Activated CD8-positive, alpha-beta memory T cell treated with anti-CD3 and anti-CD28 coated beads, Interleukin-2, amount 50 U/mL, for 48 hours (primary cell): Measurements from ENCODE around the gene SLC22A6.
"Not testable (repeated sequence)": the region's sequence is repeated elsewhere in the genome, so short reads cannot be mapped to it uniquely, and the experiment has no call there.

Experiments
- DNase-seq: peaks from one replicate; pipeline ENCODE4 v3.0.0-alpha.2; 2020

The SLC22A6 gene

GRCh38 chr11:62983536-62984199, 1.1 kb downstream of the SLC22A6 start:
- no peak for DNase-seq

GRCh38 chr11:62981743-62982142, 3.0 kb downstream of the SLC22A6 start:
- DNase-seq: no peak

DNA sequence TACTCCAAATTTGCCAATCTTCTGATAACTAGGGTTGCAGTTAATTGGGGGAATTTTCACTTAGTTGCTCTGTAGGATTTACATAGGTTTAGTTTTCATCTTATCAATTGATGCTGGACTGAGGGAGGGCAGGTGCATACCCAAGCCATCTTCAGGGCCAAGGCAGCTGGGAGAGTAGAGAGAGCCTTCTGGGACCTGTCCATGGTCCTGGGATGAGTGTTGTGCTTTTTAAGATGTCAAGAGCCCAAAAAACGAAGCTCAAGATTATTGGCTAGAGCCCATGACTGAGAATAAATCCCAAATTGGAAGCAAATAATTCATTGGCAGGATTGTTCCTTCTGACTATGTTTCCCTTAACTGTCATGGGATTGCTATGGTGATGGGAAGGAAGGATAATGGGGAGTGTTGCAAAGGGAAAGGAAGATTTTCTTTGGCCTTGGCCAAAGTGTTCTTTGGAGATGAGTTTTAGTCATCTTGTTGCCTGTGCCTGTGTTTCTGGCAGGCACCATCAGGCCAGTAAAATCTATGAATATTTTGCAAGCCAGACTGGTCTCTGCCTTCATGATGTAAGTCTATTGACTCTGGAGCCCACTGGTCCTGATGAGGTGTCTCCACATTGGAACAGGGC, 4.5 kb downstream of the SLC22A6 start:
- DNase-seq: no peak

DNA sequence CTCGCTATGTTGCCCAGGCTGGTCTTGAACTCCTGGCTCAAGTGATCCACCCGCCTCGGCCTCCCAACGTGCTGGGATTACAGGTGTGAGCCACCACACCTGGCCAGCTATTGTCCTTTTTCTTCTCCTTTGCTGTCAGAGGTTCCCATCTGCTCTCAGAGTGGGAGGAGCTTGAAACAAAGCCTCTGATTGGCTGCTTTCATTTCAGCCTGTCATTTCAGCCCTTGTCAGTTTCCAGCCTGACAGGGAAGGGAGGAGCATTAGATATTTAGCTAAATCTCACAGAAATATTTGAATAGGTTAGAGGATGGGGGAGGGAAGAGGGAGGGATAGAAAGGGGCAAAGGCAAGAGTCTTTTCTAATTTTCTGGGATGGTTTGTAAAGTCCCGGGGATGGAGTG, 8.7 kb downstream of the SLC22A6 start:
- DNase-seq: no peak

DNA sequence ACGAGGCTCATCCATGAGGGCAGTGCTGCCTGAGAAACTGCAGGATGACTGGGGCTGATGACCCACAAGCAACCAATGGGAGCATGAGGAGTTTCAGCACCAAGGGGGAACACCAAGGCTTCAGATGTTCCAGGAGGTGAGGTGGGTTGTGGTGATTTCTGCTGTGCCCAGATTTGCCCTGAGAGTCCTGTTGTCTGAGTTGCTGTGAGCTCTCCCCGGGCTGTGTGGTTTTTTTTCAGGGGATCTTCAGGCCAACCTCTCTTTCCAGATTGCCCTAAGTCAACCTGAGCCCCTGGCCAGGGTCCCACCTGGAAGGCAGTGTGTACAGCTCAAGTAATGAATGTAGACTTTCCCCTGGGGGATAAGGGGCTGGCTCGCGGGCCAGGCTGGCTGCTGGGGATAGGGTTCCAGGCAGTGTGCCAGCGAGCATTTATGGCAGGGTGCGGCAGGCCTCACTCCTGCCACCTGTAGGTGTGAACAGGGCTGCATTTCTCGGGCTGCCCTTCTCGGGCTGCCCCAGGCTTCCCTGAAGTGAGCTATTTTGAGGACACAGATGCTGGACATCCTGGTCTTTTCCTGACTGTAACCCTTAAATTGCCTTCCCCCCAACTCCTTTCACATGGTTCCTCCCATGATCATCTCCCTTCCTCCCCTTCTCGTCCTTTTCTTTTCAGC, 9.8 kb downstream of the SLC22A6 start:
- peak; percentile 57 for DNase-seq

GRCh38 chr11:62965574-62965973, 19.2 kb downstream of the SLC22A6 start:
- DNase-seq: no peak

- no peak for DNase-seq
Observed at GRCh38 chr11:62962391-62962790, 22.4 kb downstream of the SLC22A6 start.

DNA sequence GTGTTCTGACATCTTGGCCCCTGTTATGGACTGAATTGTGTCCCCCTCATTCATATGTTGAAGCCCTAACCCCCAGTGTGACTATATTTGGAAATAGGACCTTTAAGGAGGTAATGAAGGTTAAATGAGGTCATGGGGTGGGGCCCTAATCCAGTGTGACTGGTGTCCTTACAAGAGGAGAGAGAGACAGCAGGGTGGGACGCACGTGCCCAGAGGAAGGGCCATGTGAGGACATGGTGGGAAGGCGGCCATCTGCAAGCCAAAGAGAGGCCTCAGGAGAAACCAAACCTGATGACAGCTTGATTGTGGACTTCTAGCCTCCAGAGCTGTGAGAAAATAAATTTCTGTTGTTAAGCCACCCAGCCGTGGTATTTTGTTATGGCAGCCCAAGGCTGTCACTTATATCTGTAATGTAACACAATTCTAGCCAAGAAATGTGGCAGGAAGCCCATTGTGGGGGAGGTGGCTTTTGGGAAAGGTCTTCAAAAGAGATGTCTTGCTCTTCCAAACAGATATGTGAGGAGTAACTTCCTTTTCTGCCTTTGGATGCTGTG, 23.7 kb downstream of the SLC22A6 start:
- peak; percentile 12 for DNase-seq

GRCh38 chr11:62959422-62959980, 25.3 kb downstream of the SLC22A6 start:
- DNase-seq: no peak

DNA sequence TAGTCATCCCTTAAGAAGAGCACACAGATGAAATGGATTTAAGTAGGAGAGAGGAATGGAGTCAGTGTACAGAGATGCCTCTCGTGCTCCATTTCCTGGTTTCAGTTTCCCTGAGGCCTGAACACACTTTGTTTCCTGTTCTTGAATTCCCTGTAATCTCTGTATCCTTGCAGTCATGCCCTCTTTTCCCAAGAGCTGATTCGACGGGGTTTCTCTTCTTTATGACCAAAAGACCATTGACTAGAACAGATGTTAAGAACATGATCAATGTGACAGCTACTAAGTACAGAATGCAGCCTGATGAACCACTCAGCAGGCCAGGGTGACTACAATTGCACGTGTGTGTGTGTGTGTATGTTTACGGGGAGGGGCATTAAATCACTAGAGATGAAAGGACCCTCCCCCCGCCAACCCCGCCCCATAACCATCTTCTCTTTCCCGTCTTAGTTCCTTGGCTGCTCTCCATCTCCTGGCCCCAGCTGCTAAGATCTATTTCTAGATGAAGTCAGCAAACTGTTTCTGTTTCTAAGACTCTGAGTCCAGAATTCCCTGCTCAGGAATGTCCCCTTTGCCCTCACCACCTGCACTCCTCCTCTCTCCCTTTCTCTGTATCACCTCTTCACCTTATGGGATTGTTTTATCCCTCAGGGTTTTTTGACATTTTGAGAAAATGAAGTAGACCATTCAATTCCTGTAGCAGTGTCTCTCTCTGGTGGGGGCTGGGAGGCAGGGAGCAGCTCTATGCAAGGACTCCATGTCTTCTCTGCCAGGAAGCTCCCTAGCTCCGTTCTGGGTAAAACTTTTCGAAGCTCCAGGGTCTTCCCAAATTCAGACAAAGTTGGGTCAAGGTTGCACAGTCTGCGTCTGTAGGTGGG, 26.0 kb downstream of the SLC22A6 start:
- DNase-seq: no peak

- no peak for DNase-seq
Observed at GRCh38 chr11:62957147-62957546, 27.6 kb downstream of the SLC22A6 start.

GRCh38 chr11:62954478-62954877, 30.3 kb downstream of the SLC22A6 start:
- peak; percentile 26 for DNase-seq

DNA sequence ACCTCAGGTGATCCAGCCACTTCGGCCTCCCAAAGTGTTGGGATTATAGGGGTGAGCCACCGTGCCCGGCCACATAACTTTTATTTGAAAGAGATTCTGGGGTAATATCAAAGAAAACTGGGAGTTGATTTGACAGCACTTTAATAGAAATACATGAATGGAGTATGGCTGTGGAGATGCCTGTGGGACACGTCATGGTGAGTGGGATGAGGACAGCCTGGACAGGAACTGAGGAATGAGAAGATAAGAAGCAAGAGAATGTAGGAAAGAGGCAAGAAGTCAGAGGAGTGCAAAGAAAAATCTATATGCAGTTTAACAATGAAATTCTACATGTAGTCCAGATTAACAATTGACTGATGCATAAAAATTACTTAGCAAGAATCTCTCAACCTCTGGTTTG, 31.0 kb downstream of the SLC22A6 start:
- DNase-seq: peak; percentile 3

- peak; percentile 32 for DNase-seq
Observed at GRCh38 chr11:62948765-62949320, 35.9 kb downstream of the SLC22A6 start.

- peak; percentile 1 for DNase-seq
Observed at GRCh38 chr11:62945538-62945937, 39.2 kb downstream of the SLC22A6 start.

DNA sequence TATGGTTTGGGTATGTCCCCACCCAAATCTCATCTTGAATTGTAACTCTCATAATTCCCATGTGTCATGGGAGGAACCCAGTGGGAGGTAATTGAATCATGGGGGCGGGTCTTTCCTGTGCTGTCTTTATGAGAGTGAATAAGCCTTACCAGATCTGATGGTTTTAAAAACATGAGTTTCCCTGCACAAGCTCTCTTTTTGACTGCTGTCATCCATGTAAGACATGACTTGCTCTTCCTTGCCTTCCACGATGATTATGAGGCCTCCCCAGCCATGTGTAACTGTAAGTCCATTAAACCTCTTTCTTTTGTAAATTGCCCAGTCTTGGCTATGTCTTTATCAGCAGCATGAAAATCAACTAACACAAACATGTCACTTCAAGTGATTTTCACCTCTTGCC, 47.2 kb downstream of the SLC22A6 start:
- DNase-seq: not testable (repeated sequence)

DNA sequence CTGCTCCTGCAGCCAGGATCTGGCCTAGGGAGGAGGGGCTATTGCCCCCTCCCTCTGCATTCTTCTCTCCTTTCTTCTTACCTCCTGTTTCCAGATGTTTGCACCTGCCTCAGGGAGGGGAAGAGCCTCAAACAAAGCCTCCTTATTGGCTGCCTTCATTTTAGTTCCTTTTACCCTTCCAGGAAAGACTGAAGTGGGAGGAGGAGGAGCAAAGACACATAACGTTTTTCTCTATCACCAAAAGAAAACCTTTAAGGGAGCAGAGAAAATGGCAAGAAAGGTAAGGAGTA, 50.3 kb downstream of the SLC22A6 start:
- DNase-seq: no peak

- DNase-seq: no peak
Observed at GRCh38 chr11:62933750-62934495, 50.8 kb downstream of the SLC22A6 start.

GRCh38 chr11:62933285-62933684, 51.5 kb downstream of the SLC22A6 start:
- no peak for DNase-seq

DNA sequence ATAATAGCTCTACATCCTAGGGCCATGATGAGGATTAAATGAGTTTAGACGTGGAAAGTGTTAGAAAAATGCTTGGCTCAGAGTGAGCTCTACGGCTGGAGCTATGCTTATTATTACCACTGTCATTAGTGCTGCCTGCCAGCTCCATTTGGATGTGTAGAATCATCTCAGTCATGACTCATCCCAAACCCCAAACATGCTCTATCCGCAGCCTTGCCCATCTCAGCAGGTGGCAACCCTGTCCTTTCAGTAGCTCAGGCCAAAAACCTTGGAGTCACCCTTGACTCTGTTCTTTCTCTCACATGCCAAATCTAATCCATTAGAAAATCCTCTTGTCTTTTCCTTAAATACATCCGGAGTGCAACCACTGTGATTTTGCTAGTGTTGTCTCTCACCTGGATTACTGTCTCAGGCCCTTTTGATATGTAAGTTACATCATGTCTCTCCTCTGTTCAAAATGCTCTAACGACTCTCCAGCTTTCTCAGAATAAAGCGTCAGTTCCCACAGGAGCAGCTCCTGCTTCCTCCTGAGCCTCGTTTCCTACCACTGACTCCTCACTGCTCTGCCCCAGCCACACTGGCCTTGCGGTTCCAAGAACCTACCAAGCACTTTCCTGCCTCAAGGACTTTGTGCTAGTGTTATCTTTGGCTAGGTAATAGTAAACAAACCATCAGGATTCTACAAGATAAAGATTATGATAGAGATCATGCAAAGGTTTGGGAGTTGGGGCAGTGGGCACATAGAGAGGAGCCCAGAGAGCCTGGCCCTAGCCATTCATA, 53.1 kb downstream of the SLC22A6 start:
- DNase-seq: no peak

- no peak for DNase-seq
Observed at GRCh38 chr11:62930666-62931065, 54.1 kb downstream of the SLC22A6 start.
